DOHH2 (cell line): ENCODE measurements around the gene ARL8B.
A peak's percentile ranks its signal among the peaks of the same experiment; 100 is the strongest.

Experiments used
- H3F3A ChIP-seq: fragments of 200-600 bp; sonication (generic), shearing (Covaris generic); 2 replicates; pipeline ENCODE4 v1.6.0; 2016; ENCODE audit warnings: antibody characterized with exemption, mild to moderate bottlenecking; ENCODE audit not compliant: control insufficient read depth, insufficient read depth
- H3K27ac ChIP-seq: fragments of 200-600 bp; sonication (generic); 2 replicates; pipeline ENCODE4 v1.5.1; 2014; ENCODE audit warnings: low read depth, mild to moderate bottlenecking, low read length, moderate library complexity
- H3K27me3 ChIP-seq: fragments of 200-600 bp; sonication (generic); 2 replicates; pipeline ENCODE4 v1.6.1; 2014; ENCODE audit warnings: mild to moderate bottlenecking, low read length, mixed read lengths; ENCODE audit not compliant: control insufficient read depth
- H3K36me3 ChIP-seq: fragments of 200-600 bp; sonication (generic); 2 replicates; pipeline ENCODE4 v1.6.1; 2014; ENCODE audit warnings: mild to moderate bottlenecking, low read length, moderate library complexity, mixed read lengths; ENCODE audit not compliant: control insufficient read depth
- H3K4me1 ChIP-seq: fragments of 200-600 bp; sonication (generic); 2 replicates; pipeline ENCODE4 v1.6.1; 2014; ENCODE audit warnings: mild to moderate bottlenecking, low read length, mixed read lengths; ENCODE audit not compliant: control insufficient read depth
- H3K4me2 ChIP-seq: fragments of 200-600 bp; sonication (generic); 2 replicates; pipeline ENCODE4 v1.6.0; 2014; ENCODE audit warnings: mild to moderate bottlenecking, low read length, moderate library complexity
- H3K4me3 ChIP-seq: fragments of 200-600 bp; sonication (generic); 2 replicates; pipeline ENCODE4 v1.5.1; 2014; ENCODE audit warnings: mild to moderate bottlenecking, low read length, mixed read lengths
- H3K79me2 ChIP-seq: fragments of 200-600 bp; sonication (generic); 2 replicates; pipeline ENCODE4 v1.6.1; 2014; ENCODE audit warnings: mild to moderate bottlenecking, low read length, mixed read lengths; ENCODE audit not compliant: control insufficient read depth
- H3K9me2 ChIP-seq: fragments of 200-600 bp; sonication (generic); replicated peaks from 2 replicates; pipeline ENCODE4 v1.6.1; 2014; ENCODE audit warnings: mild to moderate bottlenecking, low read length, mixed read lengths; ENCODE audit not compliant: control insufficient read depth
- H3K9me3 ChIP-seq: fragments of 200-600 bp; sonication (generic); 2 replicates; pipeline ENCODE4 v1.6.1; 2014; ENCODE audit warnings: antibody characterized with exemption, low read length, mixed read lengths; ENCODE audit not compliant: control insufficient read depth, insufficient read depth
- H4K20me1 ChIP-seq: fragments of 200-600 bp; sonication (generic); 2 replicates; pipeline ENCODE4 v1.6.0; 2014; ENCODE audit warnings: low read depth, mild to moderate bottlenecking, antibody characterized with exemption, low read length, moderate library complexity; ENCODE audit not compliant: control insufficient read depth, insufficient read depth
- CTCF ChIP-seq: fragments of 200-600 bp; sonication (generic); IDR thresholded peaks from one replicate; pipeline ENCODE4 v1.5.1; 2014; ENCODE audit warnings: antibody characterized with exemption, mild to moderate bottlenecking, low read depth, low read length; ENCODE audit not compliant: poor library complexity, severe bottlenecking
- EZH2phosphoT487 ChIP-seq: fragments of 200-600 bp; sonication (generic); IDR thresholded peaks from 2 replicates; pipeline ENCODE4 v1.6.1; 2017; ENCODE audit warnings: borderline replicate concordance, mild to moderate bottlenecking, antibody characterized with exemption, low read length, moderate library complexity, mixed read lengths

The ARL8B gene

GRCh38 chr3:5160321-5160720 is 38.2 kb downstream of the ARL8B start:
- no peaks in the 10 kb centered on the region for H3F3A ChIP-seq
- peak overlapping the region; percentile 31 for H3K4me3 ChIP-seq
- peak overlapping the region; percentile 28; the same call in 1 of the 2 replicates for H3K27ac ChIP-seq
- H4K20me1 ChIP-seq: peaks cover 4% of the 10 kb centered on the region; the same call in 1 of the 2 replicates
- H3K79me2 ChIP-seq: peaks cover 97% of the 10 kb centered on the region
- TF ChIP-seq EZH2phosphoT487: no peak
- no peak for TF ChIP-seq CTCF
- H3K9me2 ChIP-seq: no peaks in the 10 kb centered on the region
- no peaks in the 10 kb centered on the region for H3K9me3 ChIP-seq
- peak overlapping the region; percentile 58 for H3K4me2 ChIP-seq
- peaks cover 6% of the 10 kb centered on the region for H3K36me3 ChIP-seq
- H3K4me1 ChIP-seq: peaks cover 59% of the 10 kb centered on the region
- H3K27me3 ChIP-seq: no peaks in the 10 kb centered on the region

DNA sequence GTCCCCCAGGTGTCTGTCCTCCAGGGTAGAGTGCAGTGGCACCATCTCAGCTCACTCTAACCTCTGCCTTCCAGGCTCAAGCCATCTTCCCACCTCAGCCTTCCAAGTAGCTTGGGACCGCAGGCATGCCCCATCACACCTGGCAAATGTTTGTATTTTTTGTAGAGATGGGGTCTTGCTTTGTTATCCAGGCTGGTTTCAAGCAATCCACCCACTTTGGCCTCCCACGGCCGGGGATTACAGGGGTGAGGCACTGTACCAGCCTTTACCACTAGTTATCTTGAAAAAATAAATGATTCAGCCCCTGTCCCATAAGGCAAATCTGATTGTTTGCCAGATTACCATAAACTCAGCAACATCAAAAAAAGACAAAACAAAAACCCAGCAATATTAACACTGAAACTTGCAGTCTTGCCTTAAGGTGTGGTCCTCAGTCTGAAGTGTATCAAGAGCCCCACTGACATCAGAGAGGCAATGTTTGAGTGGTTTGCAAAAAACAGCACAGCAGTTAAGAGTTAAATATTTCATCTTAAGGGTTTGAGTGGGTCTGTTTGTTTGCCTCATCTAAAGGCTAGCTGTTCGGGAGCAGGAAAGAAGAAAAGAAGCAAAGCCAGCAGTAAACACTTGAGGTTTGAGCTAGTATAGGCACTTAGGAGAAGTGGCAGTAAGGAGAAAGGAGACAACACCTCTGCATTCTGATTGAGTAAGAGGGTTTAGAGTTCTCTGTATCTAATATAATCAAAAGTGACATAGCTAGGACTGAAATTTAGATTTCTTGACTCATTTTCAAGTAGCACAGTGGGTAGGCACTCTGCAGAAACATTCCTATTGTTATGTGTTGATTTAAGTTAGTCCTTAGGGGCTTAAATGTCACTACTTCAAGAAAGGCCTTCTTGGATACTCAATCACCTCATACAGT is 39.1 kb downstream of the ARL8B start:
- H3K27me3 ChIP-seq: no peaks in the 10 kb centered on the region
- no peaks in the 10 kb centered on the region for H3K9me3 ChIP-seq
- peaks cover 6% of the 10 kb centered on the region for H3K36me3 ChIP-seq
- peaks cover 4% of the 10 kb centered on the region; the same call in 1 of the 2 replicates for H4K20me1 ChIP-seq
- peak overlapping the region; percentile 31 for H3K4me3 ChIP-seq
- TF ChIP-seq CTCF: no peak
- no peak for TF ChIP-seq EZH2phosphoT487
- H3K9me2 ChIP-seq: no peaks in the 10 kb centered on the region
- H3K4me1 ChIP-seq: peaks cover 59% of the 10 kb centered on the region
- H3F3A ChIP-seq: no peaks in the 10 kb centered on the region
- peak overlapping the region; percentile 58 for H3K4me2 ChIP-seq
- peaks cover 97% of the 10 kb centered on the region for H3K79me2 ChIP-seq
- H3K27ac ChIP-seq: no peak overlapping the region

- Histone ChIP-seq H3K79me2 (peaks cover 97% of the 10 kb centered on the region), H3K9me2 (no peaks in the 10 kb centered on the region), H3K36me3 (peaks cover 6% of the 10 kb centered on the region), H3K4me1 (peaks cover 65% of the 10 kb centered on the region), H4K20me1 (0 out of 2 replicates have a peak, but pooled peaks cover 4% of the 10 kb centered on the region), H3K4me3 (no peak overlapping the region), H3K4me2 (peak overlapping the region; percentile 58), H3K27ac (no peak overlapping the region), H3K9me3 (no peaks in the 10 kb centered on the region), H3F3A (no peaks in the 10 kb centered on the region), H3K27me3 (no peaks in the 10 kb centered on the region)
- TF ChIP-seq CTCF: no peak
- no peak for TF ChIP-seq EZH2phosphoT487
Measured at GRCh38 chr3:5162102-5162501, 40.0 kb downstream of the ARL8B start.
